Adrenal gland (tissue), 5 donors: Measurements from ENCODE around the gene ADGRG7.

Experiments used
- POLR2A ChIP-seq, 2 donors: fragments of 450-650 bp; IDR thresholded peaks; one replicate each; pipeline ENCODE4 v1.6.1; 2017; ENCODE audit warnings: antibody characterized with exemption in 2 of 2, mild to moderate bottlenecking in 2 of 2, moderate library complexity in 1 of 2
- TF ChIP-seq, protein P1 (sequence below), 6 experiments: fragments of 450-650 bp in 4 of 6; fragments of 200-600 bp in 2 of 6; sonication (generic) in 1 of 6; IDR thresholded peaks; 1 replicate in 5 of 6; 2 replicates in 1 of 6; pipeline versions ENCODE4 v1.5.1 to v1.8.0; 2016 to 2021; ENCODE audit warnings: antibody characterized with exemption in 6 of 6, mild to moderate bottlenecking in 2 of 6, moderate library complexity in 1 of 6
- donor health status: DM: no; HTN: no; CAD: no.

GRCh38 chr3:100590840-100591147 is 18.6 kb upstream of the ADGRG7 start:
- TF ChIP-seq, protein P1, sequence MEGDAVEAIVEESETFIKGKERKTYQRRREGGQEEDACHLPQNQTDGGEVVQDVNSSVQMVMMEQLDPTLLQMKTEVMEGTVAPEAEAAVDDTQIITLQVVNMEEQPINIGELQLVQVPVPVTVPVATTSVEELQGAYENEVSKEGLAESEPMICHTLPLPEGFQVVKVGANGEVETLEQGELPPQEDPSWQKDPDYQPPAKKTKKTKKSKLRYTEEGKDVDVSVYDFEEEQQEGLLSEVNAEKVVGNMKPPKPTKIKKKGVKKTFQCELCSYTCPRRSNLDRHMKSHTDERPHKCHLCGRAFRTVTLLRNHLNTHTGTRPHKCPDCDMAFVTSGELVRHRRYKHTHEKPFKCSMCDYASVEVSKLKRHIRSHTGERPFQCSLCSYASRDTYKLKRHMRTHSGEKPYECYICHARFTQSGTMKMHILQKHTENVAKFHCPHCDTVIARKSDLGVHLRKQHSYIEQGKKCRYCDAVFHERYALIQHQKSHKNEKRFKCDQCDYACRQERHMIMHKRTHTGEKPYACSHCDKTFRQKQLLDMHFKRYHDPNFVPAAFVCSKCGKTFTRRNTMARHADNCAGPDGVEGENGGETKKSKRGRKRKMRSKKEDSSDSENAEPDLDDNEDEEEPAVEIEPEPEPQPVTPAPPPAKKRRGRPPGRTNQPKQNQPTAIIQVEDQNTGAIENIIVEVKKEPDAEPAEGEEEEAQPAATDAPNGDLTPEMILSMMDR (IDR thresholded peaks at IDR 0.05): no peak
- no peak for TF ChIP-seq POLR2A (IDR thresholded peaks at IDR 0.05)
